G401.6 (cell line): ENCODE measurements around the gene PRR7.

Experiments
- FAIRE-seq: peaks from 2 replicates; lab custom pipeline; 2012; peaks lifted over from hg19 to GRCh38; lab: Jason Lieb, UNC

Gene PRR7

DNA sequence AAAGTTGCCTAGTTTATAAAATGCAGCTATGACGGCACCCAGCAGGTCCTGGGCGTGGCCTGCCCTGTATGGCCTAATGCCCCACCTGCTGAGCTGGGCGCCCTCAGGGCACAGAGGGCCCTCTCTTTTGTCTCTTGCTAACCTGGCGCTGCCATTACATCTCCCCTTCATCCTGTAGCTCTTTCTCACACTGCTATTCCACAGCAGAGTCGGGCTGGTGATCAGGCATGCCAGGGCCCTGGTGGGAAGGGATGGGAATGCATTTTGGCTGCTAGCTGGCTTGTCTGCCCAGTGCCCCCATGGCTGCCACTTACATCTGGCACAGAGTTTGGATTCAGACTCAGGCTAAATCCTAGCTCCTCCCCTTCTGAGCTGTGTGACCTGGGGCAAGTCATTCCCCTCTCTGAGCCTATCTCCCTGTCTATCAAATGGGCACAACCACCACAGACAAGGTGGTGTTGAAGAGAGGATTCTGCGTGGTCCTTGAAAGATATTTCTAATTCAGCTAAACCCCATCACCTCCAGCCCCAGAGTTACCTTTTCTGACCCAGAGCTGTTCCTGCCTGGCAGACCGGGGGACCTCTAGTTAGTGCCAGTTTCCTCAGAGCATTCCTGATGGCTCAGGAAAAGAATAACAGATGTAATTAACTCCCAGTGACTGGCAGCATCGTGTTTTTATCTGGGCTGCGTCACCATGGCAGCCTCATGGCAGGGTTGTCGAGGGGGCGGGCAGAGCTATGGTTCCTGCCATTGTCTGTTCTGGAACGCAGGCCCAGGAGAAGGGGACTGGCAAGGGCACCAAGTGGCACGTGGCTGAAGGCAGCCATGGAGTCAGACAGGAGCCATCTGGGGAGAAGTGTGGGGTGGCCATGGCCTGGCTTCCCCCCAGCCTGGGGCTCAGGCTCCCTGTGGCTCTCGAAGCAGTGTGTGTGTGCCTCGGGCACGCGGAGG is 6.3 kb downstream of the PRR7 start:
- no peak for FAIRE-seq

DNA sequence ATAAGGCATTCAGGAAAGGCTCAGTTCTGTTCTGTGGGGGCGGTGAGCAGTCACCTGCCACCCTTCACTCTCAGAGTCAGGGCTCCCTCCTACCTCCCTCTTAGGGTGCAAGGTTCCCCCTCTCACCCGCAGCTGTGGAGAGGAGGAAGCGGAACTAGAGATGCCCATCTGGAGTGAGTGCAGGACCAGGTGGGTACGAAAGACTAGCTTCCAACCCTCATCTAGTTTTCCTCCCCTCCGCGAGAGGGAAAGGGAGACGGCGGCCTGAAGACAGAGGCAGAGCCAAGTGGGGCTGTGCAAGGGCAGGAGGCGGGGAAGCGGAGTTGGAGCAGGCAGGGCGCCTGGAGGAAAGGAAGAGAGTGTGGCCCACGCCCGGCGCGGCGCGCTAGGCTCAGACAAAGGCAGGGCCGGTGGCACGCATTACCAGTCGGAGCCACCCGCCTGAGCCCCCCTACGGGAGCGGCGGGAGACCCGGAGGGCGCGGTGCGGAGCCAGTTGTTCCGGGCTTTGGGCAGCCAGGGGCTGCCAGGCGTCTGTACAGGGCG is 7.3 kb downstream of the PRR7 start:
- no peak for FAIRE-seq

DNA sequence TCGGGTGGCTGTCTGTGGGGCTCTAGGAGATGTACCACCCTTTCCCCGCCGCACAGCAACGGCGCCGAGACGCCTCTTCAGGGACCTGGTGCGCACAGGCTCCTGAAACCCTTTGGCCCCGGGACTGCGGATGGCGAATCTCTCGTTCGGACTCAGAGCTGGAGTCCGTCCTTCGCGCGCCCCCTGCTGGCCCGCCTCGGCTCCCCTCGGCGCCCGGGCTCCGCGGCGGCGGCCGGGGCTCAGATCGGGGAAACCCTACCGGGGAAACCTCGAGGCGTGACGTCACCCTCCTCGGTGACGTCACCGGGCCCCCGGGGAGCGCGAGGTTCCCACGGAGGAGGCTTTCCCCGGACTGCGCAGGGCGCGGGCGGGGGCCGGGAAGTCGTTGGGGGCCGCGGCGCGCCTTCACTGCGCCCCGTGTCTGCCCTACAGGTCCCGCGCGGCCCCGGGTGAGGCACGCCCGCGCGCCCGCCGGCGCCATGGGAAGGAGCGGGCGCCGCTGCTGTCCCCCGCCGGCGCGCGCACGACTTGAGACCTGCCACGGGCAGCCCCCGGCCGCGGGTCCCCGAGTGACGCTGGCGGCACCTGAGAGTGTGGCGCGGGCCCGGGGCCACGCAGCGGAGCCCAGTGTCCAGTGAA is 7.9 kb downstream of the PRR7 start:
- FAIRE-seq, result no peak

DNA sequence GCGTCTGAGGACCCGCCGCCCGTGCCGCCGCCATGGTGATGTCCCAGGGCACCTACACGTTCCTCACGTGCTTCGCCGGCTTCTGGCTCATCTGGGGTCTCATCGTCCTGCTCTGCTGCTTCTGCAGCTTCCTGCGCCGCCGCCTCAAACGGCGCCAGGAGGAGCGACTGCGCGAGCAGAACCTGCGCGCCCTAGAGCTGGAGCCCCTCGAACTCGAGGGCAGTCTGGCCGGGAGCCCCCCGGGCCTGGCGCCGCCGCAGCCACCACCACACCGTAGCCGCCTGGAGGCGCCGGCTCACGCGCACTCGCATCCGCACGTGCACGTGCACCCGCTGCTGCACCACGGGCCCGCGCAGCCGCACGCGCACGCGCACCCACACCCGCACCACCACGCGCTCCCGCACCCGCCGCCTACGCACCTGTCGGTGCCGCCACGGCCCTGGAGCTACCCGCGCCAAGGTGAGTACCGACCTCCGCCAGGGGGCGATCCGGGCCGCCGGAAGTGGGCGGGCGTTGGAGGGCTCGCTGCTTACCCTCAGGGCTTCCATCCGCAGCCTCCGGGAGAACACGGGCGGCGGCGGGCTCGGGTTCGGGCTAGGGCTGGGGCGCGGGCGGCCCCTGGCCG is 8.5 kb downstream of the PRR7 start:
- FAIRE-seq, result no peak

DNA sequence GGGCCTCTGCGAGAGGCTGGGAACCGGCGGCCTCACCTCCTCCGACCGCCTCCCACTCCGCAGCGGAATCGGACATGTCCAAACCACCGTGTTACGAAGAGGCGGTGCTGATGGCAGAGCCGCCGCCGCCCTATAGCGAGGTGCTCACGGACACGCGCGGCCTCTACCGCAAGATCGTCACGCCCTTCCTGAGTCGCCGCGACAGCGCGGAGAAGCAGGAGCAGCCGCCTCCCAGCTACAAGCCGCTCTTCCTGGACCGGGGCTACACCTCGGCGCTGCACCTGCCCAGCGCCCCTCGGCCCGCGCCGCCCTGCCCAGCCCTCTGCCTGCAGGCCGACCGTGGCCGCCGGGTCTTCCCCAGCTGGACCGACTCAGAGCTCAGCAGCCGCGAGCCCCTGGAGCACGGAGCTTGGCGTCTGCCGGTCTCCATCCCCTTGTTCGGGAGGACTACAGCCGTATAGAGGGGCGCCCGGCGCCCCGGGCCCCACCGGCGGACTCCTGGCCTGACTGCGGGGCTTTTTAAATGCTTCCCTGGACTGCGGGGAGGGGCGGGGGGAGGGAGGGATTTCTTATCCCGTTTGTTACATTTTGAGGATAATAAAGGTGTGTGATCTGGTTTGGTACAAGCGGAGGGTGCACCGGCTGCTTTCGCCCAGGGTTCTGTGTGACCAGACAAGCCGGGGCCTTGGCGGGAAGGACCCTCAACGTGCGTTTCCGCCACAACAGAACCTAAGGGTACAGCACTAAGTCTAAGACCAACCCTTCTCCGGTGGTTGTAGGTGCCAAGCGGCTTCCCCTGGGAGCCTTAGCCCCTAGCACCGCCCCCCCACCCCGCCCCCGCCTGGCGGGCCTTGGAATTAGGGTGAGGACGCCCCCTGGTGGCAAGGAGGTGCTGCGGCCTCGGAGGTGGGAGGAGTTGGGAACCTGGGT is 9.3 kb downstream of the PRR7 start:
- no peak for FAIRE-seq

DNA sequence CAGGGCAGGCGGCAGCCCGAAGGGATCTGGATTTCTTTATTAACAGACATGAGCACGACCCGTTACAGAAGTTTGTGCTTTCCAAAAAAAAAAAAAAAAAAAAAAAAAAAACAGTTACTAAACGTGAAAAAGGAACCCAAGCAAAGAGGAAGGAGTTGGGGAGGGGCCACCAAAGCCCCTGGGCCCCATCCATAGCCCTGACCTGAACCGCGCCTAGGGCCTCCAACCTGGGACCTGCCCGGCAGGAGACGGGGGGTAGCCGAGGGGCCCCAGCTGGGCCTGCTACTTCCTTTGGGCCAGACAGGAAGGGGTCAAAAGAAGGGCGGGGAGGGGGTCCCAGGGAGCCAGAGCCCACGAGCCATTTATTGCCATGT is 10.0 kb downstream of the PRR7 start:
- peak; percentile 34 for FAIRE-seq

DNA sequence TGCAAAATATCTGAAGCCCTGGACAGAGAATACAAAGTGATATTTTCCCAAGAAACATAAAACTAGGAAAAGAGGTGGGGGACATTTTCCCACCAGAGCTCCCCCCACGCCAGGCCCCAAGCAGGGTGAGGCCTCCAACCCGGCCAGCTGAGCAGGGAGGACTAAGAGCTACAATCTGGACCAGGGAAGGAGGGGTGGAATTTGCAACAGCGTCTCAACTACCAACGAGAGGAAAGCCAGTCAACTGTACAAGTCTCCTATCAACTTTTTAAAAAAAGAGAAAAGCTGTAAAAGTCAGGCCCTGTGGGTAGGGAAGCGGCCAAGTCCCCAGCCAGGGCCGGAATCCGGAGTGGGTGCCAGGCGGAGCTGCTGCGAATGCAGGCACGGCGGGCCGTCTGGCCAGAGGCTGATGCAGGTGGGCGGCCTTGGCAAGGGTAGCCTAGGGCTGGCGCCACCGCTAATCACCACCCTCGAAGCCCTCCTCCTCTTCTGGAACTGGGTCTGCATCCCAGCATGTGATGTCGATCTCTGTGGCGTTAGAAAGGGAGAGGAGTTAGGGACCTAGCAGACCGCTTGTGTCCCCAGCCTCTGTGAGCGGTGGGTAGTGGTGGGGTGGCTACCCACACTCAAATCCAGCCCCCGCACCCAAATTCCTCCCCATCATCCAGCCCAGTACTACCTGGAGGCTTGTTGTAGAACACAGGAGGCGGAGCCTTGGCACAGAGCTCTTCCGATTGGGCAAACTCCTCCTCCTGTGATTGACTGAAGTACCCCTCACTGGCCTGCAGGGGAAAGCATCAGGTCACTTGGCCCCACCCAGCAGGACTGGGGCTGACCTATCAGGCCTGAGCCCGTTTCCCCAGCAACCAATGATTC is 10.6 kb downstream of the PRR7 start:
- FAIRE-seq, result peak; percentile 98

DNA sequence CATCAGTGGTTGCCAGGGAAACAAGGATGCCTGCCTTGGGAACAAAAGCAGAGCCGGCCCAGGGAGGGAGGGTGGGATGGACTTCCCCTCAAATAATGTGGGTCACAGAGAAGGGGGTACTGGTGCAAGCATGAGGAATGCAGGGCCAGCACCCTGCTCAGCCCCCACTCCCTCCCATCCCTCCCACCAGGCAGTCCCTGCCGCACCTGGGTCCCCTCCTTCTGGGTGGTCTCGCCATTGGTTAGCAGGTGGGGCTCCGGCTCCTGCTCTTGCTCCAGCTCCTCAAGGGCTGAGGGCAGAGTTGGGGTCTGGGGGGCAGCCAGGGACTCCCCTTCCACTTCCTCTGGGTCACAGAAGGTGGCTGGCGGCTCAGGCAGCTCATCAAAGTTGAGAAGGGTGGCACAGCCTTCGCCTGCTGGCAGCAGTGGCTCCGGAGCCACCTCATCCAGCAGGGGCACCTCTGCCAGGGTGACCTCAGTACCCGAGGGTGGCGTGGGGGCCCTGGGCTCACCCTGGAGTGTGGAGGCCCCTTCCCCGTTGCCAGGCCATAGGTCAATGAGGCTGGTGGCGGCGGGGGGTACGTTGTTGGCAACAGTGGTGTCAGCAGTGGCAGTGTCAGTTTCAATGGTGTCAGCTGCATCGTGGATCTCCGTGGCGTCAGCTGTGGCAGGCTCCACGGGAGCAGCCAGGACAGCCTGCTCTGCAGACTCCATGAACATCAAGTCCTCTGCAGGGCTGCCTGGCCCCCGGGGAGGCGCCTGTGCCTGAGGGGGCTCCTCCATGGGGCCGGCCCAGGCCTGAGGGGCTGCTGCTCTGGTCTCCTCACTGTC is 11.5 kb downstream of the PRR7 start:
- no peak for FAIRE-seq

DNA sequence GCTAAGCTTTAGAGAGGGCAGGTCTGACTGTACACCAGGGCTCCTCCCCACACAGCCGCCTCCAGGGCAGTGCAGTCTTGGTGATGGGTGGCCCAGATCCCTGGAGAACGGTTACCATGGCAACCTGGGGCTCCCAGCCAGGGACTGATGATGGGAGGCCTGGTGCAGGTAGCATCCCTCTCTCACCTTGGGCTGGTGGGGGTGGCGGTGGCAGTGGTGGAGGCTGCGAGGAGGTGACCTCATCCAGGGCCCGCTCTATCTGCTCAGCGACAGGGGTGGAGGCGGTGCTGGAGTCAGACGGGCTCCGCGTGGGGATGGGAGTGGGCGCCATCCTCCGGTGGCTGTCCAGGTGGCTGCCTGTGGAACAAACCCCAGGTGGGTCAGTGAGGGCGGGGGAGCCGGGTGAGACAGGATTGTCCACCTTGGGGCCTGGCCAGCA is 12.3 kb downstream of the PRR7 start:
- peak; percentile 48 for FAIRE-seq

DNA sequence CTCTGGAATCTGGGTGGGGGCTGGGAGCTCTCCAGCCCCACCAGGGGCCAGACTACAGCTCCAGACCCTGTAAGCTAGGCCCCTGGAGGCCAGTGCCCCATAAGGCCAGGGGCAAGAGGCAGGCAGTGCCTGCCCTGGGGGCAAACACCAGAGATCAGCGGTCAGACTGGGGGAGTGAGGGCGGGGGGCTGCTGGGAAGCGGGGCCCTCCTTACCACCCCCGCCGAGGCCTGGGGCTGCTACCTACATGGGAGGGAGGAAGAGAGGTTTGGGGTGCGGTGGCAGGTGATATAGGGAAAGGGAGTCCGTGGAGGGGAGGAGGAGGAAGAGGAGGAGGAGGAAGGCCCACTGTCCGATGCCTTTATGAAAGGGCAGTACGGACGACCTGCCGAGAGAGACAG is 12.7 kb downstream of the PRR7 start:
- FAIRE-seq, result no peak

DNA sequence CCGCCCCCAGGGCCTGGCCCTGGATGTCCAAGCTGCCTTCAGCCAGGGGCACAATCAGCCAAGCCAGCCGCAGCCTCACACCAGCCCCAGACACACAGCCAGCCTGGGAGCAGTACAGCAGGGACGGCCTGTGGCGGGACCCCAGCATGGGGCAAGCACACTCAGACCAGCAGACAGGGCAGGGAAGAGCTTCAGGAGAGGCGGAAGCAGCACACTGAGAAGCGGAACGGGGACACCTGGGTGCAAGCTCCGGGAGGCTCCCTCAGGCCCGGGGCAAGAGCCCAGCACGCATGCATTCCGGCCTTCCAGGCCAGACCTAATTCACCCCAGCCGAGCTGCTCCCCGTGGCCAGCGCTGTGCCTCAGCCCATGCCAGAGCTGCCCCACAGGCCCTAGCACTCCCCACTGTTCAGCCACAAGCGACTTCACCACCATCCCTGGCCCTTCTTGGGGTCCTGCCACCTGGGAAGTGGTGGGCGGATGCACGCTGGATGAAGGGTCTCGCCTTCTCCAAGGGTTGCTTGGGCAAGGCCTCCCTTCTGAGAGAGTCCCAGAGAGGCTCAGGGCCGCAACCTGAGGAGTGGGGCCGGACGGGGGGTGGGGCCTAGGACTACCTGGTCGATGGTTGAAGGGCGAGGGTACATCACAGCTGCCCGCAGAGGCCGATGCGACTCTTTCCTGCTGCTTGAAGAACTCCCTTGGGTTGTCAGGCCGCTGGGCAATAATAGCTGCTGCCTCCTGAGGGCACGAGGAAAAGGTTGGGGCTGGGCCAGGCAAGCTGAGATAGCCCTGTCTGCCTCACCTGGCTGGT is 13.4 kb downstream of the PRR7 start:
- no peak for FAIRE-seq

DNA sequence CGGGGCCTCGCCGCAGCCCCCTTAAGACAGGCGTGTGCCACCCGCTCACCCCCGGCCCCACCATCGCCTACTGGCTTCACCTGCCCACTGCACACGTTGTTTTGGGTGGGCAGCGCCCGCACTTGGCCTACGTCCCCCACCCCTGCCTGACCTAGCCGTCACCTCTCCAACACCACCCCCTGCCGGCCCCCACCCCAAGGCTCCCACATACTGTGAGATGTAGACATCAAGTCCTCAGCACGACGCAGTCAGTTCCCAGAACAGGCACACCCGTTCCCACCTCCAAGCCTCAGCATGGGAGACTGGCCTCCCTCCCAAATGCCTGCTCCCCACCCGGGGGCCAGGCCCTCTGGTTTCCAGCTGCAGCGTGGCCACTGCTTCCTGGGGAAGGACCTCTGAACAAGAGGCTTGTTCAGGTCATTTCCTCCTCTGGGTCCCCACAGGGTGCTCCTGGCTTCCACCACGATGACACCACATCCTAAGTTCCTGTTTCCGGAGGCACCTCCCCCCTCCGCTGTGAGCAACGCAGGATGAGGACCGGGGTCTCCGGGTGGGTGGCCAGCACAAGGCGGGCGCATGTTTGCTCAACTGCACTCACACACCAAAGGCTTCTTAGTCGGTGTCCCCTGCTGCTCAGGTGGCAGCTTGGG is 15.5 kb downstream of the PRR7 start:
- no peak for FAIRE-seq

DNA sequence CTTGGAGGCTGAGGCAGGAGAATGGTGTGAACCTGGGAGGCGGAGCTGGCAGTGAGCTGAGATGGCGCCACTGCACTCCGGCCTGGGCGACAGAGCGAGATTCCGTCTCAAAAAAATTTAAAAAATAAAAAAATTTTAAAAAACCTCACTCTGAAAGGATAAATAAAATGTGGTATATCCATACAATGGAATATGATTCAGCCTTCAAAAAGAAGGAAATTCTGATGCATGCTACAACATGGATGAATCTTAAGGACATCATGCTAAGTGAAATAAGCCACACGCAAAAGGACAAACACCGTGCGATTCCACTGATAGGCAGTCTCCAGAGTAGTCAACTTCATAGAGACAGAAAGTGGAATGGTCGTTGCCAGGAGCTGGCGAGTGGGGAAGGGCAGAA is 18.4 kb downstream of the PRR7 start:
- no peak for FAIRE-seq

DNA sequence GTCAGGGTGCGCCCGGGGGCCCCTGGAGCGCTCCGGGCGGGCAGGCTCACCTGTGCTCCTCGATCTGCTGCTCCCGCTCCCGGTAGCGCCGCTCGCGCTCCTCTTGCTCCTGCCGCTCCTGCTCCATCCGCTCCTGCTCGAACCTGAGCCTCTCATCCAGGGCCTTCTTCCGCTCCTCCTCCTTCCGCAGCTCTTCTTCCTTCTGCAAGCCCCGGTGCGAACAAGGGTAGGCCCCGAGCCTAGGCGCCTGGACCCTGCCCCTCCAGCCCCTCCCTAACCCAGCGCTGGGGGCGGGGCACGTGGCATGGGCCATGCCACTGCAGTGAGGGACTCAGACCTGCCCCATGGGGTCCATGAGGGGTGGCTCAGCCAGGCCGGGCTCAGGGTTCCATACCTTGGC is 20.2 kb downstream of the PRR7 start:
- FAIRE-seq, result no peak

DNA sequence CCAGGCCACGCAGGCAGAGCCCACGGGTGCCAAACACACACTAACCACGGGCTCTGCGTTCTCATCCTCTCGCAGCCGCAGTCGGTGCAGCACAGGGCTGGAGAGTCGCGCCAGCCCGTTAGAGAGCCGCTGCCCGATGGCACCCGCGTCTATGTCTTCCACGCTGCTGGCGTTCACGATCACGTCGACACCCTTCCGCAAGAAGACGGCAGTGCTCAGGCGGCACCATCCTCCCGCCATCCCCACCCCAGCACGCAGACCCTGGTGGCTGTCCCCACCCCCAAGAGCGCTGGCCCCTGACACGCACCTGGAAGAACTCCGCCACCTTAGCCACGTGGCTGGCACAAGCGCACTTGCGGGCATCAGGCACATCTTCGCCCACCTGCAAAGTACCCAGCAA is 20.8 kb downstream of the PRR7 start:
- FAIRE-seq, result no peak

DNA sequence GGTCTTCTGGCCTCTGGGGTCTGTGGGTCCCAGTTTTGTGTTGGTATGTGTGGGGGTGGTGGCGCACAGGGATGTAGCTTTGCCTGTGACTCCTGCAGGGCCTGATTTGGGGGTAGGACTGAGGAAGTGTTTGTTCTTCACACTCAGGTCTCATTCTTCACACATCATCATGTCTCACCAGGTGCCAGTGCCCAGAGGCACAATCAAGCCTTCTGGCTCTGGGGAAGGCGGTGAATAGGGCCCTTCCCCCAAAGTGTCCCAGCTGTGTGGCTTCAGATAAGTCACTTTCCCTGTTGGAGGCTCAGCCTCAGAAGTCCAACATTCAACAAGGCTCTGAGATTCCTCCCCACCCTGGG is 21.7 kb downstream of the PRR7 start:
- FAIRE-seq, result no peak

DNA sequence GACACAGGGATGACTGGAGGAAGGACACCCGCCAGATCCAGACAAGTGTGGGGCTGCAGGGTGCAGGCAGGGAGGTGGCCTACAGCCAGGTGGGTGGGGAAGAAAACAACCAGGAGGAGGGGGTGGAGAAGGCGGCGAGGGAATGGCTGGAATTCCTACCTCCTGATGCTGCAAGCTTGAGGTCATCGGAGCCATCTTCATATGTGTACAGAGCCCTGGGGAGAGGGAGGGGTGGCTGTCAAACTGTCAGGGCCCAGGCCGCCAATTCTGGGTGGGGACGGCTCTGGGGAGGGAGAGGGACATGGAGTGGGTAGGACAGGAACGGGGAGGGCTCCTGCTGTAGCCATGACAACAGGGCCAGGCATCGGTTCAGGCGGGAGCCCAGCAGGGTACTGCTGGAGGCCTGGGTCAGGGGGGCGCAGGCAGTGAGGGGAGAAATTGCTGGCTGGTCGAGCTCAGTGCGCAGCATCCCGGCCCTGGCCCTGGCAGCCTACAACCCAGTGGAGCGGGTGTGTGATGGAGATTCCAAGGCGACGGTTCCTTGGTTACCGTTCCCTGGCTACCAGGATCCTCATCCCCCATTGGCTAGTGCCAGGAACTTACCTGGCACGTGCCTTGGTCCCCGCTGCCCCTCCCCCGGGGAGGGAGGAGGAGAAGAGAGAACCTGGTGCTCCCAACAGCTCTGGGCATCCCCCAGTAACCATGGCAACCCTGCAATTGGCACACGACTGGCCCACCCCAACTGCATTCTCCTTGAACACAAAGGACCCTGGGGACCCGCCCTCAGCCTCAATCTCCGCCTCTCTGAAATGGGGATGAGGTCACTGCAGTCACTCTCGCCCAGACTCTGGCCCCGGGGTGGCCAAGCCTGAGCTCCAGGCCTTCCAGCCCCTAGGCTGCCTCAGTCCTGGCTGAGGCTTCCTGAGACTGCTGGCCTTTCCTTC is 22.3 kb downstream of the PRR7 start:
- no peak for FAIRE-seq
